Stimulated activated CD8-positive, alpha-beta memory T cell treated with anti-CD3 and anti-CD28 coated beads, Interleukin-7, amount 100 ng/mL, for 4 hours (primary cell): ENCODE data around the gene MAST3.

Experiments
- DNase-seq, 2 donors: peaks; one replicate each; pipeline ENCODE4 v3.0.0-alpha.2; 2020; ENCODE audit warnings: low read depth in 2 of 2

Gene MAST3

DNA sequence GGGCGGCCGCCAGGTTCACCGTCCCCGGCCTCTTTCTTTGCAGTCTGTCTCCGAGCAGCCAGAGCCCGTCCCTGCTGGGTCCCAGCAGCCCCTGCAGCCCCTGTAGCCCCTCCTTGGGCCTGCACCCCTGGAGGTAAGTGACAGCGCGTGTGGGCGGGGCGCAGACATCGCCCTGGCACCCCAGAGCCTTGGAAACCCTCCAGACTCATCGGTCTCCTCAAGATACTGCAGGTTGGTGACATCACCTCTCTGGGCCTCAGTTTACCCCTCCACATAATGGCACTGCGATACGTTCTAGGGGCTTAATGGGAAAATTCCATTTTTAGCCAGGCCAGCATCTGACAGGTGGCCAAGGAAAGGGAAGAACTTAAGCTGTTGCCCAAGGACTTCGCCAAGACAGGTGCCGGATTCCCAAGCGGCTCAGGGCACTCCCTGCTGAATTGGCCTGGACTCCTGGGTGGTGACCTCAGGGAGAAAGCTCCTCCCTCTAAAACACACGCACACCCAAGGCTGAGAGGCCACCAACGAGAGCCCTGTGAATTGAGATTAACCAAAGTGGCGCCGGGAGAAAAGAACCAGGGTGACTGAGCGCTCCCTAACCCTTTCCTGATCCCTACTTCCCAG lies 13.1 kb downstream of the MAST3 start:
- DNase-seq = no peak

- DNase-seq = peak; percentile 59 to 66
Observed at GRCh38 chr19:18112989-18113478, 15.5 kb downstream of the MAST3 start.

DNA sequence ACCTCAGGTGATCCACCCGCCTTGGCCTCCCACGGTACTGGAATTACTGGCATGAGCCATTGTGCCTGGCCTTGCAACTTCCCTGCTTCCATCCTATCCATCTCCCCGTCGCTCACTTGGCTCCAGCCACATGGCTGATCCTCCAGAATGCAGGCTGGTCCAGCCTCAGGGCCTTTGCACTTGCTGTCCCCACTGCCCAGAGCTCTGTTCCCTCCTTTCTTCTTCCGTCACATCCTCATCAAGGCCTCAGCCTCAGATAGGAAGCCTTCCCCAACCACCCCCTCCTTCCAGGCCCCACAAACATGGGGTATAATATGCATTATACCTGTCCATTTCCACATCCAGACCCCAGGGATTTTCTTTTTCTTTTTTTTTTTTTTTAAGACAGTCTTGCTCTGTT lies 16.2 kb downstream of the MAST3 start:
- DNase-seq = no peak

DNA sequence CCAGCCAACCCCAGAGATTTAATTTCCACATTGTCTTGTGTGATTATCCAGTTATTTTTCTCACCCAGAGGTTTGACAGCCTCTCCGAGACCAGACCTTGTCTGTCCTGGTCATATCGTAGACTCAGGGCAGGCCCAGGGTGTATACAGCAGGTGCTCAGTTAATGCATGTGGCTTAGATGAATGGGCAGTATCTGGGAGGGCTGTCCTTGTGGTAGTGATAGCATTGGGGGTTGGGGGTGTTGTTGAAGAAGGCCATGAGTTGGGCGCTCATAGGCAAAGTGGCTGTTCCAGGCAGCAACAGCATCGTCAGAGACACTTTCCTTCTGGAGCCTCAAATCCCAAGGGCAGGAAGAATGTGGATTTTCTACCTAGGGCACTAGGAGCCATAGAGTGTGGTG lies 16.9 kb downstream of the MAST3 start:
- no peak for DNase-seq

DNA sequence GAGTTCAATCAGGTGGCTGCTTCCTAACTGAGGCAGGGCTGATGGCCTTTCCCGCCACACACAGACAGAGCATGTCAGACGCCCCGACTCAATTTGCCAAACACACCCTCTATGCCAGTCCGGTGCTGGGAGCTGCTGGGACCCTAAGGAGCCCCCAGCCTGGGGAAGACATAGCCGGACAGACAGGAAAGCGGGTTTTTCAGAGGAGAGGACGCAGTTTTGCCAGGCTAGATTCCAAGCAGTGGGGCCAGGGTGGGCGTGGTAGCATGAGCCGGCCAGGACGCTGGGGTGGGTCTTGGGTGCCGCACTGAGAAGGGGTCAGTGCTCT lies 19.8 kb downstream of the MAST3 start:
- DNase-seq = no peak

GRCh38 chr19:18117692-18118378 lies 20.3 kb downstream of the MAST3 start:
- DNase-seq = peak; percentile 87 to 95

- DNase-seq = no peak
Observed at GRCh38 chr19:18118420-18119012, 20.9 kb downstream of the MAST3 start.

DNA sequence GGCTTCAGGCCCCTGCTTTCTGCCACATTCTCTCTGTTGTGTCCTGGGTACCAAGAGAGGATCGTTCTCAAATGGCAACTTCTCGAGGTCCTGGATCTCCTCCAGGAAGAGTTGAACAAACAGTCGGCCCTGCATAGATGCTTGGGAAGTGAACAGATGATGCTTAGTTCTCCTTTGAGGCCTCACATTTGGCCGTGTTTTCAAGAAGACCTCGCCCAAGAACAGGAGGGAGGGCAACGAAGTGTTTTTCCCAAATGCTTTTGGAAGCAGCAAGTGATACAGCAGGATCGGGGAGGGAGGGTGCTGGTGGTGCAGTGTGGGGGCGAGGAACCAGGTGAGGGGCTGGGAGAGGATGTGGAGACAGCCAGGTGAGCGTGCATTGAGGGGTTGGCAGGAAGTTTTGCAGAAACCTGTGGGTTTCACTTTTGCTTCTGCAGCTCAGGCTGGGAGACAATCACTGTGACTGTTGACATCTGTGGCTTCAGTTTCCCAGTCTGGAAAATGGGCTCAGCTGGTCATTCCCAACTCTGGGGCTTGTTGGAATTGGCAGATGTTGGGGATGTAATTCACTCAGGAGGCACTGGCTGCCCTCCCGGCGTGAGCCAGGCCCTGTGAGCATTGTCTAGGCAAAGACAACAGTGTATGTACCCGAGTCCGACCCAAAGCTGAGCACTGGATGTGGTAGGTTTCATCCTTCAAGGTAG lies 21.6 kb downstream of the MAST3 start:
- DNase-seq = no peak

DNA sequence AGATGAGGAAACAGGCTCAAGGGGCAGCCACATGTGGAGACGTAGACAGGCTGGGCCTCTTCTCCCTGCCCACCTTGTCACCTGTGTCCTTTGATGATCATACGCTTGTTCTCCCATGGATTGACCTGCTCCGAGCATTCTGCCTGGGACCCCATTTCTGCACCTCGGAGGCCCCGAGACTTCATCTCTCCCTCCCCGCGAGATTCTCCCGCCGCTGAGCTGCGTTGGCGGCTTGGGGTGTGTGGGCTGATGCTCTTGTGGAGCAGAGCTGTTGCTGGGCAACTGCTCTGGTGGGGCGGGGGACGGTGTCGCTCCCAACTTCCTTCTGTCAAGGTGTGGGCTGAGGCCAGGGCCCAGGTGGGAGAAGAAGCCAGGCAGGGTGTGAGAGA lies 22.1 kb downstream of the MAST3 start:
- peak; percentile 51 to 65 for DNase-seq

DNA sequence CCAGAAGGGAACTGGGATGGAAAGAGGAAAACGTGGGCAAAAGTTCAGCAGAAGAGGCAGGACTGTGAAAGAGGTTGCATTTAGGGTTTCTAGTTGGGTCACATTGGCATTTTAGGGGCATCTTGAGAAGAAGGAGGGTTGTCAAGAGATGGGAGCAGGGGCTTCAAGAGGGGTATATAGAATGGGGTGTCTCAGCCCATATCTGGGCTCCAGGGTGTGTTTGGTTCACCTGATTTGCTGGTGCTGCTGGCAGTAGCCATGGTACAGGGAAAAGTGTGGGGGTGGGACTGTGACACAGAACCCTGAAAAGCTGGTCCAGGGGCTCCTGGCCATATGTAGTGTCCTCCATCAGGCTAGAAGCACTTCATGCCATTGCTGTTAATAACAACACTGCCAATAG lies 22.5 kb downstream of the MAST3 start:
- DNase-seq = no peak

DNA sequence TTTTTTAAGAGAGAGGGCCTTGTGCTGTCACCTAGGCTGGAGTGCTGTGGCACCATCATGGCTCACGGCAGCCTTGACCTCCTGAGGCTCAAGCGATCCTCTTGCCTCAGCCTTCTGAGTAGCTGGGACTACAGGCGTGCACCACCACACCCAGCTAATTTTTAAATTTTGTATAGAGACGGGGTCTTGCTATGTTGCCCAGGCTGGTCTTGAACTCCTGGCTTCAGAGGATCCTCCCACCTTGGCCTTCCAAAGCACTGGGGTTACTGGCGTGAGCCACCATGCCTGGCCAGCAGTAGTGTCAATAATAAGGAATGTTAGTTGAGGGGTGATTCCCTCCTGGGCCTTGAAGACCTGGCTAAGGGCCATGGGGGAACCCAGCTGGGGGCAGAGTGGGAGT lies 23.6 kb downstream of the MAST3 start:
- DNase-seq = no peak

GRCh38 chr19:18122424-18122823 lies 24.8 kb downstream of the MAST3 start:
- no peak for DNase-seq

- DNase-seq = no peak
Observed at GRCh38 chr19:18122860-18123795, 25.6 kb downstream of the MAST3 start.

DNA sequence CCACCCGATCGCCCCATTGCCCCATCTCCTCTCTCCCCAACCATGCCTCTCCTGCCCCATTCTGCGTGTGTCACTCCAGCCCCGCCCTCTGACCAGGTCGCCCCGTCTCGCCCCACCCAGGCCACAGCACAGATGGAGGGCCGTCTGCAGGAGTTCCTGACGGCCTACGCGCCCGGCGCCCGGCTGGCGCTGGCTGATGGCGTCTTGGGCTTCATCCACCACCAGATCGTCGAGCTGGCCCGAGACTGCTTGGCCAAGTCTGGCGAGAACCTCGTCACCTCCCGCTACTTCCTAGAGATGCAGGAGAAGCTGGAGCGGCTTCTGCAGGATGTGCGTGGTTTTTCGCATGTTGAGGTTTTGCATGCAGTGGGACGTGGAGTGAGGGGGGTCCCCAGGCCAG lies 26.2 kb downstream of the MAST3 start:
- DNase-seq = no peak

DNA sequence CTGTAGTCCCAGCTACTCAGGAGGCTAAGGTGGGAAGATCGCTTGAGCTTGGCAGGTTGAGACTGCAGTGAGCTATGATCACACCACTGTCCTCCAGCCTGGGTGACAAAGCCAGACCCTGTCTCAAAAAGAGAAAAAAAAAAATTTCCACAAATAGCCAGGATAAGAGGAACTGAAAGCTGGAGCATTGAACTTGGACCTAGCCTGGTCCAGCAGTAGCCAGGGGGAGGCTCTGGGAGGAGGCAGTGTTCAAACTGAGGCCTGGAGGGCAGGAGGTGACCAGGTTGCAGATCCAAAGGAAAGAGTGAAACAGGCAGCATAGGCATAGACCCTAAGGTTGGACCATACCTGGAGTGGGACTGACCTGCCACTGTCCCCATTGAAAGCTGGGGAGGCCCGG lies 28.5 kb downstream of the MAST3 start:
- no peak for DNase-seq

DNA sequence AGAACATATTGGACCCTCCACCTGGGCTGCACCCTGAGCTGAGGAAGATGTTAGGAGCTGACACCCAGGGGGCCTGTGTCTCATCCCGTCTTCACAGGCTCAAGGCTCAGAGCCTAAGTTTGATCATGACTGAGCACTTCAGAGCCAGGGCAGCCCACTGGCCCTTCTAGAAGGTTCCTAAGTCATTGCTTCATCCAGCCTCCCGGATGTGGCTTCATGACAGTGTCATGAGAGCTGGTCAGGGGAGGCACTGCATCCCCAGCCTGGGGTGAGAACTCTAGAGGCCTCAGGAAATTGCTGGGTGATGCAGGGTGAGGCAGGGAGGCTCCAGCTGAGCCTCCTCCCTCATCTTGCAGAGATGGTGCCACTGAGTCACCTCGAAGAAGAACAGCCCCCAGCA lies 30.5 kb downstream of the MAST3 start:
- DNase-seq = no peak

DNA sequence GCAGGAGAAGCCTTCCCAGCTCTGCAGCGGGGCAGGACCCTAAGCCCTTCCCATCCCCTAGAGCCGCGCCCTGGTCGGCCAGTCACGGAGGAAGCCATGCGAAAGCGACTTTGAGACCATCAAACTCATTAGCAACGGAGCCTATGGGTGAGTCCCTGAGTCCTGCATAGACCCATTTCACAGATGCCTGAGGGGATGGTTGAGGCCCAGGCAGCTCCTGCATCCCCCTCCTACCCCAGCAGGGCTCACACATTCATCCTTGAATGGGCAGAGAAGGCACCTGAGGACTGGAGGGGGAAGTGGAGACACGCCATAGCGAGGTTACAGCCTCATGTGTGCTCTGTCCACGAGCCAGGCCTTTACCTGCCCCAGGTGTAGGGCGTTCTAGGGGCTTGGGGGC lies 31.2 kb downstream of the MAST3 start:
- DNase-seq = no peak

GRCh38 chr19:18130523-18131242 lies 33.1 kb downstream of the MAST3 start:
- DNase-seq = no peak

DNA sequence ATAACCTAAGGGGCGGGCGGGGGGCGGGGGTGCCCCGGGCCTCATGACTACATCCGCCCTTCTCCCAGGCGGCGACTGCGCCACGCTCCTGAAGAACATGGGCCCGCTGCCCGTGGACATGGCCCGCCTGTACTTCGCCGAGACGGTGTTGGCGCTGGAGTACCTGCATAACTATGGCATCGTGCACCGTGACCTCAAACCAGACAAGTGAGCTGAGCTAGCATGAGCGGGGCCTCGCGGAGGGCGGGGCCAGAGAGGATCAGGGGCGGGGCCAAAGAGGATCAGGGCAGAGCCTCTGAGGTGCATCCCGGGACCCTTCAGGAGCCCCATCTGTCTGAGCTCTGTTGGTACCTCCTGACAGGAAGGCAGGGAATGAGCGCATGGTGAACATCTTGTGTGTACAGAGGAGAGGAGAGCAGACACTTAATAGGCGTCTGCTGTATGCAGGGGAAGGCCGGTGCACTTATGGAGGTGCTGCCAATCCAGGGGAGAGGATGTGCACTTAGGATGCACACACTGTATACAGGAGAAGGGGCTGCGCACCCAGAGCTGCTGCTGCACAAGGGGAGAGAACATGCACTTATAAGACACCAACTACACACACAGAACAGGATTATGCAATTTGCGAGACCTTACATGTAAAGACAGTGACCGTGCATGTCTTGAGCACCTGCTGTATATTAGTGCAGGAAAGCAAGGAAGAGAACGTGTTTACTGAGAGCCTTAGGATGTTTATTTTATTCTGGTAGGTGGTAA lies 34.4 kb downstream of the MAST3 start:
- no peak for DNase-seq
